GM18861 (cell line): ENCODE data around the gene MYOCD.

ENCODE experiments used
- ATAC-seq: cut with Tn5 transposase; IDR thresholded peaks from one replicate; pipeline ENCODE4 v1.9.1; 2021; ENCODE audit not compliant: unreplicated experiment

MYOCD gene

GRCh38 chr17:12640364-12640763 lies 25.3 kb upstream of the MYOCD start:
- no peak for ATAC-seq

- ATAC-seq: no peak
These were observed 24.6 kb upstream of the MYOCD start for GRCh38 chr17:12641084-12641483.

GRCh38 chr17:12642034-12642433 lies 23.7 kb upstream of the MYOCD start:
- no peak for ATAC-seq

GRCh38 chr17:12643822-12644221 lies 21.9 kb upstream of the MYOCD start:
- ATAC-seq: no peak

- ATAC-seq: no peak
These were observed 21.1 kb upstream of the MYOCD start for GRCh38 chr17:12644623-12645022.

- no peak for ATAC-seq
These were observed 18.8 kb upstream of the MYOCD start for GRCh38 chr17:12646761-12647422.

- no peak for ATAC-seq
These were observed 17.2 kb upstream of the MYOCD start for GRCh38 chr17:12648498-12648897.

- no peak for ATAC-seq
These were observed 9.8 kb upstream of the MYOCD start for GRCh38 chr17:12655936-12656335.

GRCh38 chr17:12656354-12656753 lies 9.3 kb upstream of the MYOCD start:
- no peak for ATAC-seq

- ATAC-seq: no peak
These were observed 6.2 kb upstream of the MYOCD start for GRCh38 chr17:12659500-12659899.

- ATAC-seq: no peak
These were observed 1.4 kb upstream of the MYOCD start for GRCh38 chr17:12664252-12664651.

- ATAC-seq: no peak
These were observed 812 bp upstream of the MYOCD start for GRCh38 chr17:12664894-12665262.

- ATAC-seq: no peak
These were observed 1.0 kb downstream of the MYOCD start for GRCh38 chr17:12666718-12667117.

- ATAC-seq: no peak
These were observed 1.7 kb downstream of the MYOCD start for GRCh38 chr17:12667299-12667958.

- ATAC-seq: no peak
These were observed 6.2 kb downstream of the MYOCD start for GRCh38 chr17:12671906-12672305.

- ATAC-seq: no peak
These were observed 7.3 kb downstream of the MYOCD start for GRCh38 chr17:12672947-12673346.

- ATAC-seq: no peak
These were observed 8.1 kb downstream of the MYOCD start for GRCh38 chr17:12673788-12674187.

- ATAC-seq: no peak
These were observed 14.8 kb downstream of the MYOCD start for GRCh38 chr17:12680407-12680897.

- ATAC-seq: no peak
These were observed 15.3 kb downstream of the MYOCD start for GRCh38 chr17:12680993-12681392.

GRCh38 chr17:12683299-12683698 lies 17.6 kb downstream of the MYOCD start:
- no peak for ATAC-seq

GRCh38 chr17:12686486-12686885 lies 20.8 kb downstream of the MYOCD start:
- ATAC-seq: no peak

- no peak for ATAC-seq
These were observed 22.7 kb downstream of the MYOCD start for GRCh38 chr17:12688382-12688781.

- no peak for ATAC-seq
These were observed 25.5 kb downstream of the MYOCD start for GRCh38 chr17:12691173-12691572.
